ENCODE data around the gene SLC25A23.
"Not testable (repeated sequence)": the region's sequence is repeated elsewhere in the genome, so short reads cannot be mapped to it uniquely, and the experiment has no call there.

The SLC25A23 gene

DNA sequence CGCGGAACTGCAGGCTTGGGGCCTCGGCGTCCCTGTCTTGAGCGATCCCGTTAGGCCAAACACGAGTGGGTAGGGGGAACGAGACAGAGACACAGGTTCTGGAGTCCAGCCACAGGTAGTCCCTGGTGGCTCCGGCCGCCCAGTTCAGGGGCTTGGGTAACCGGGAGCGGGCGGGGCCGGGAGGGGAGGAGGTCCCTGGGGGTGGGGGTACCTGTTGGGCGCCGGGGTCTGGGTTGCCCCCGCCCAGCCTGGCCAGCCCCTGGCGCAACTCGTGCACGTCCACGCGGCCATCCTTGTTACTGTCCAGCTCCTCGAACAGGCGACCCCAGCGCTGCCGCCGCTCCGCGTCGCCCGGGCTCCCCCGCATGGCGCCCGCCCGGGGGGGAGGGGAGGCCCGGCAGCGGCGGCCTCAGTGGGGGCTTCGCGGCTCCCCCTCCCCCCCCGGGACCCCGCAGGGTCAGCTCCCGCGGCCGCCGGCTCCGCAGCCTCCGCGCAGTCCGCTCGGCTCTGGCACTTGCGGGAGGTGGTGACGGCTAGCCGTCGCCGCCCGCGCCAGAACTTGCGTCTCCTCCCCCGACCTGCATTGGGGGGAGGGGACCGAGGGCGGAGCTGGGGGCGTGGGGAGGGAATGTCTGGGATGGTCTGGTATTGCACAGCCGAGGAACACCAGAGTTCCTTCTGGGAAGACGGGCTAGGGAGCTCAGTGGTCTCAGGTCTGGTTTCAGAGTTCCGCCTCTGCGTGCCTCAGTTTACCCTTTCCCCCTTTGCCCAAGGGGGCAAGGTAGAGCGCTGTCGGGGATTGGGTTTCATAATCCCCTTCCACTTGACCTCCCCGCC lies at the start of gene SLC25A23:
Gene SLC25A23, minus strand, starts transcription at position 531 of the 837 bp plus-strand sequence. Its CDS starts 164 bp downstream, at position 367.
- no peak for DNase-seq (ENCODE audit: low read depth)

- DNase-seq (ENCODE audit: low read depth): not testable (repeated sequence)
These were observed 48.6 kb upstream of the SLC25A23 start for GRCh38 chr19:6508028-6508771.

GRCh38 chr19:6503407-6504201 lies 44.0 kb upstream of the SLC25A23 start:
- DNase-seq (ENCODE audit: low read depth): no peak

- no peak for DNase-seq (ENCODE audit: low read depth)
These were observed 42.4 kb upstream of the SLC25A23 start, which contains the start of gene TUBB4A for GRCh38 chr19:6501740-6502648. Gene TUBB4A, minus strand, starts transcription at chr19:6502309. Its CDS starts 97 bp downstream, at chr19:6502212.

- DNase-seq (ENCODE audit: low read depth): no peak
These were observed 41.5 kb upstream of the SLC25A23 start for GRCh38 chr19:6500837-6501739.

DNA sequence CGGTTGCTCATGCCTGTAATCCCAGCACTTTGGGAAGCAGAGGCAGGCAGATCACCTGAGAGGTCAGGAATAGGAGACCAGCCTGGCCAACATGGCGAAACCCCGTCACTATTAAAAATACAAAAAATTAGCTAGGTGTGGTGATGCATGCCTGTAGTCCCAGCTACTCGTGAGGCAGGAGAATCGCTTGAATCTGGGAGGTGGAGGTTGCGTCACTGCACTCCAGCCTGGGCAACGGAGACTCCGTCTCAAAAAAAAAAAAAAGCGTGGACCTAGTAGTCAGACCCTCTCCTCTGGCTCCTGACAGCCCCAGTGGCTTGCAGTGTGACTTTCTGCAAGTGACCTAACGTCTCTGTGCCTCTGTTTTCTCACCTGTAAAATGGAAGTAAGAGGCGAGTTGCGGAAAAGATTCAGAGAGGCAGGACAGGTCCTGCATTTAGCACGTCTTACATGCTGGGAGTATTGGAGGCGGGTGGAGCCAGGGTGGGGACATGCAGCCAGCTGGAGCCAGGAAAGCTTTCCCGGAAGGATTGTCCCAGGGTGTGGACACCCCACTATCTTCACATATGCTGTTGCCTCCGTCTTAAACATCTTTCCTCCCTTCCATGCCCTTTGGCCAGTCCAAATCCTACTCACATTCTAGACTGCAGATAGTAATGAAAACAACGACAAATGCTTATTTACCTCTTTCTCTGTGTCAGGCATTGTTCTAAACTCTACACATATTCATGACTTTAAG lies 39.6 kb upstream of the SLC25A23 start:
- no peak for DNase-seq (ENCODE audit: low read depth)

DNA sequence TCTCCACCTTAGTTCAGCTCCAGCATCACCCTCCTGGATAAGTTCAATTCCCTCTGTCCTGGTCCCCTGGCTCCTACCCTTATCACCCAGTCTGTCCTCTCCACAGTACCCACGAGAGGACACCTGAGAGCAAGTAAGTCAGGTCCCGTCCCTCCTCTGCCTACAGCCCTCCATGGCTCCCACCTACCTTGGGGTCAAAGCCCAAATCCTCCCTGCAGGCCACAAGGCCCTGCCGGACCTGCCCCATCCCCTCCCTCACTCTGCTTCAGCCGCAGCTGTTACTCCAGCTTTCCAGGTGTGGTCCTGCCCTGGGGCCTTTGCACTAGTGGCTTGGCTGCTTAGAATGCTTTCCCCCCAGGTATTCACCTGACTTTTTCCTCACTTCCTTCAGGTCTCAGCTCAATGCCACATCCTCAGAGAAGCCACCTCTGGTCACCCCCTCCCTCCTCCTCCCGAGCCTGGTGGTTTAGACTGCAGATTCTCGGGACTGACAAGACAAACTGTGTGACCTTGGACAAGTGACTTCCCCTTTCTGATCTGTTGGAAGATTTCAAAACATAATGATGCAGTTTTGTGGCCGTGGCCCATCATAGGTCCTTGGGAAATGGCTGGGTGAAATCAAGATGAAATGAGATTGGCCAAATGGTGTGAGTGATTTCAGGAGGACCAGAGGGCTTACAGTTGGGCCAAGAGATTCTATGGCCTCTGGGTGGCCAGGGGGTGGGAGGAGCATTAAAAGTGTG lies 38.9 kb upstream of the SLC25A23 start:
- DNase-seq (ENCODE audit: low read depth): no peak

DNA sequence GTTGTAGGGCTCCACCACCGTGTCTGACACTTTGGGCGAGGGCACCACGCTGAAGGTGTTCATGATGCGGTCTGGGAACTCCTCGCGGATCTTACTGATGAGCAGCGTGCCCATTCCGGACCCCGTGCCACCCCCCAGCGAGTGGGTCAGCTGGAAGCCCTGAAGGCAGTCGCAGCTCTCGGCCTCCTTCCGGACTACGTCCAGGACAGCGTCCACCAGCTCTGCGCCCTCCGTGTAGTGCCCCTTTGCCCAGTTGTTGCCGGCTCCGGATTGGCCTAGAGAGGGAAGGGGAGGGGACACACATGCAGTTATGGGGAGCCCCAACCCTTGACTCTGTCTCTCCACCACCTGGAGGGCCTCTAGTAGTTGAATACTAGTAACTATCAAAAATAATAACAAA lies 36.4 kb upstream of the SLC25A23 start:
- no peak for DNase-seq (ENCODE audit: low read depth)

- no peak for DNase-seq (ENCODE audit: low read depth)
These were observed 34.9 kb upstream of the SLC25A23 start for GRCh38 chr19:6494438-6495036.

GRCh38 chr19:6491802-6492592 lies 32.4 kb upstream of the SLC25A23 start:
- no peak for DNase-seq (ENCODE audit: low read depth)

DNA sequence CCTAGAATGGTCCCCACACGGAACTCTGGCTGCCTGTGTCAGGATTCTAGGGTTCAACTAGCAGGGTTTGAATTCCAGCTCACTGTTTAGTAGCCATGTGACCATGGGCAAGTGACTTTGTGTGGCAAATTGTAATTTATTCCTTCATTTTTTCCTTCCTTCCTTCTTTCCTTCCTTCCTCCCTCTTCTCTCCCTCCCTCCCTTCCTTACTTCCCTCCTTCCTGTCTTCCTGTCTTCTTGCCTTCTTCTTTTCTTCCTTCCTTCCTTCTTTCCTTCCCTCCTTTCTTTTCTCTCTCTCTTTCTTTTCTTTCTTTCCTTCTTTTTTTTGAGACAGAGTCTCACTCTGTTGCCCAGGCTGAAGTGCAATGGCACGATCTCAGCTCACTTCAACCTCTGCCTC lies 30.5 kb upstream of the SLC25A23 start:
- no peak for DNase-seq (ENCODE audit: low read depth)

GRCh38 chr19:6489278-6490061 lies 29.9 kb upstream of the SLC25A23 start:
- DNase-seq (ENCODE audit: low read depth): no peak

- no peak for DNase-seq (ENCODE audit: low read depth)
These were observed 25.2 kb upstream of the SLC25A23 start for GRCh38 chr19:6484831-6485230.

DNA sequence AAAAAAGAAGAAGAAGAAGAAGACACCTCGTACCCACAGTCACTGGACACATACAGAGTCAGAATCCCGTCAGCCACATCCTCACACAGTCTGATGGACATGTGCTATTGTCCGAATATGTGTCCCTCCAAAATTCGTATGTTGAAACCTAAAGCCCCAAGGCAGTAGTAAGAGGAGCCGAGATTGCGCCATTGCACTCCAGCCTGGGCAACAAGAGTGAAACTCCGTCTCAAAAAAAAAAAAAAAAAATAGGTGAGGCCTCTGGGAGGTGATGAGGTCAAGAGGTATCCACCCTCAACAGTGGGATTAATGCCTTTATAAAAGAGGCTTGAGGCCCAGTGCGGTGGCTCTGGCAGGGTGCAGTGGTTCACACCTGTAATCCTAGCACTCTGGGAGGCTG lies 24.6 kb upstream of the SLC25A23 start:
- DNase-seq (ENCODE audit: low read depth): no peak

DNA sequence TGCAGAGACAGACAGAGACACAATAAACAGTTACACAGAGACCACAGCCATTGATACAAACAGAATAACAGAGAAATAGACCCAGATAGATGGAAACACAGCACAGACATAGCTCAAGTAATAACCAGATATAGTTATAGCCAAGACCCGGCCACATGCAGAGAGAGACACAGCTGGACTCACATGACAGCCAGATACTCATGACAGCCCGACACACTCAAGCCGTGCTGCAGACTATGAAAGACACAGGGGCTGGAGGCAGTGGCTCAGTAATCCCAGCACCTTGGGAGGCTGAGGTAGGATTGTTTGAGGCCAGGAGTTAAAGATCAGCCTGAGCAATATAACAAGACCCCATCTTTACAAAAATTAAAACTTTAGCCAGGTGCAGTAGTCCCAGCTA lies 23.6 kb upstream of the SLC25A23 start:
- DNase-seq (ENCODE audit: low read depth): no peak

- no peak for DNase-seq (ENCODE audit: low read depth)
These were observed 22.7 kb upstream of the SLC25A23 start for GRCh38 chr19:6482343-6482686.
